Suprapubic skin (tissue), 4 donors: ENCODE data around the gene REV1.

ENCODE experiments used
- CTCF ChIP-seq, 2 donors: fragments of 200-600 bp in 1 of 2; fragments of 450-650 bp in 1 of 2; sonication (generic) in 1 of 2; IDR thresholded peaks; one replicate each; pipeline ENCODE4 v1.5.1; 2016 to 2019; ENCODE audit warnings: antibody characterized with exemption in 2 of 2, mild to moderate bottlenecking in 1 of 2, moderate library complexity in 1 of 2
- EP300 ChIP-seq: sonication (generic); formaldehyde crosslinking; IDR thresholded peaks from one replicate; pipeline ENCODE4 v1.6.1; 2017; ENCODE audit warnings: antibody characterized with exemption
- POLR2A ChIP-seq, 2 donors: fragments of 450-650 bp; IDR thresholded peaks; one replicate each; pipeline ENCODE4 v1.6.1; 2017; ENCODE audit warnings: antibody characterized with exemption in 2 of 2, mild to moderate bottlenecking in 2 of 2, moderate library complexity in 2 of 2
- POLR2AphosphoS5 ChIP-seq, 3 donors: sonication (generic); formaldehyde crosslinking; IDR thresholded peaks; one replicate each; pipeline ENCODE4 v1.6.1; 2017; ENCODE audit warnings: antibody characterized with exemption in 3 of 3

- TF ChIP-seq CTCF (IDR thresholded peaks at IDR 0.05) (no peak), POLR2AphosphoS5 (IDR thresholded peaks at IDR 0.05) (no peak), POLR2A (IDR thresholded peaks at IDR 0.05) (no peak), EP300 (no peak)
These were observed 13.2 kb downstream of the REV1 start for GRCh38 chr2:99476629-99477028.
